K562 (cell line): ENCODE measurements around the gene RACK1. TPM values are rescaled to one million over a fixed set of nuclear protein-coding genes. Genes with fewer than 3 reads are reported as not detected.

Source experiments
- CBX8 ChIP-seq: fragments of 200-600 bp; sonication (generic); IDR thresholded peaks from 2 replicates; pipeline ENCODE4 v1.6.1; 2012; ENCODE audit warnings: borderline replicate concordance, mixed run types, low read depth, mild to moderate bottlenecking, moderate library complexity, mixed read lengths, low read length, control low read depth, inconsistent platforms; ENCODE audit not compliant: poor library complexity, severe bottlenecking; ENCODE audit errors: extremely low read depth
- FOS ChIP-seq: IDR thresholded peaks from 3 replicates; pipeline ENCODE4 v1.6.1; 2011; ENCODE audit not compliant: insufficient read length; ENCODE audit errors: extremely low read depth
- HNRNPL ChIP-seq: fragments of 200-400 bp; formaldehyde crosslinking; IDR thresholded peaks from 2 replicates; pipeline ENCODE4 v1.6.1; 2017; ENCODE audit warnings: low read depth, mild to moderate bottlenecking, low read length
- KDM1A ChIP-seq, 2 experiments: fragments of 450-650 bp; IDR thresholded peaks; 2 replicates each; pipeline ENCODE4 v1.6.1; 2016; ENCODE audit warnings: mild to moderate bottlenecking in 2 of 2
- KDM4B ChIP-seq, 2 experiments: fragments of 450-650 bp in 1 of 2; sonication (generic) in 1 of 2; IDR thresholded peaks; 2 replicates each; pipeline ENCODE4 v1.6.1; 2016 to 2017; ENCODE audit warnings: borderline replicate concordance in 2 of 2, antibody characterized with exemption in 1 of 2, low read depth in 1 of 2, mild to moderate bottlenecking in 1 of 2
- KLF1 ChIP-seq: fragments of 450-650 bp; IDR thresholded peaks from 2 replicates; pipeline ENCODE4 v1.6.1; 2016; ENCODE audit warnings: missing genetic modification characterization, missing compliant biosample characterization
- MED1 ChIP-seq: sonication (generic); formaldehyde crosslinking; IDR thresholded peaks from 2 replicates; pipeline ENCODE4 v1.8.1; 2023; ENCODE audit warnings: missing genetic modification reagents, borderline replicate concordance
- MEF2D ChIP-seq: conservative IDR thresholded peaks from 2 replicates; pipeline ENCODE4 v1.6.1; 2016; ENCODE audit warnings: low read depth, missing genetic modification characterization, missing compliant biosample characterization
- MEIS2 ChIP-seq: fragments of 450-650 bp; IDR thresholded peaks from 2 replicates; pipeline ENCODE4 v1.6.1; 2014; ENCODE audit warnings: mild to moderate bottlenecking; ENCODE audit not compliant: partially characterized antibody
- NEUROD1 ChIP-seq: fragments of 150-350 bp; IDR thresholded peaks from 2 replicates; pipeline ENCODE4 v1.6.1; 2014; ENCODE audit warnings: borderline replicate concordance, low read length, low read depth; ENCODE audit not compliant: partially characterized antibody
- POLR2AphosphoS2 ChIP-seq: IDR thresholded peaks from 2 replicates; pipeline ENCODE4 v1.6.1; 2012; ENCODE audit warnings: low read length, improper control_type of control experiment
- POLR2B ChIP-seq: fragments of 450-650 bp; IDR thresholded peaks from 2 replicates; pipeline ENCODE4 v1.6.1; 2018; ENCODE audit warnings: low read depth; ENCODE audit not compliant: partially characterized antibody
- POLR2G ChIP-seq: fragments of 200-400 bp; formaldehyde crosslinking; IDR thresholded peaks from 2 replicates; pipeline ENCODE4 v1.6.1; 2017; ENCODE audit warnings: low read depth, mild to moderate bottlenecking, antibody characterized with exemption, low read length, moderate library complexity
- RAD51 ChIP-seq: fragments of 450-650 bp; IDR thresholded peaks from 2 replicates; pipeline ENCODE4 v1.7.1; 2016; ENCODE audit warnings: low read depth, mild to moderate bottlenecking, borderline replicate concordance
- RFX1 ChIP-seq: fragments of 450-650 bp; IDR thresholded peaks from 2 replicates; pipeline ENCODE4 v1.6.1; 2016; ENCODE audit warnings: mild to moderate bottlenecking, moderate library complexity
- SIRT6 ChIP-seq: IDR thresholded peaks from one replicate; pipeline ENCODE4 v1.6.1; 2012; ENCODE audit warnings: low read depth, mild to moderate bottlenecking, control low read depth, inconsistent platforms, low read length, moderate library complexity
- TAF7 ChIP-seq: fragments of 450-650 bp; IDR thresholded peaks from 2 replicates; pipeline ENCODE4 v1.6.1; 2016; ENCODE audit warnings: missing genetic modification characterization, missing compliant biosample characterization
- TARDBP ChIP-seq: fragments of 450-650 bp; IDR thresholded peaks from 2 replicates; pipeline ENCODE4 v1.6.1; 2016
- TBL1XR1 ChIP-seq, 2 experiments: IDR thresholded peaks; 2 replicates each; pipeline ENCODE4 v1.6.1; 2012; ENCODE audit warnings: improper control_type of control experiment in 2 of 2, low read length in 2 of 2, mild to moderate bottlenecking in 1 of 2
- YY1 ChIP-seq, 3 experiments: IDR thresholded peaks; 2 replicates each; pipeline ENCODE4 v1.6.1; 2011; ENCODE audit warnings: low read length in 2 of 3, mild to moderate bottlenecking in 2 of 3, moderate library complexity in 2 of 3, borderline replicate concordance in 1 of 3, control low read depth in 1 of 3, low read depth in 1 of 3; ENCODE audit not compliant: insufficient read depth in 3 of 3, insufficient replicate concordance in 2 of 3, control insufficient read depth in 1 of 3, insufficient read length in 1 of 3; ENCODE audit errors: extremely low read depth in 1 of 3
- ZC3H4 ChIP-seq: sonication (generic); formaldehyde crosslinking; IDR thresholded peaks from 2 replicates; pipeline ENCODE4 v1.9.0; 2021; ENCODE audit warnings: missing genetic modification reagents, borderline replicate concordance
- ZKSCAN3 ChIP-seq: fragments of 250-450 bp; sonication (Bioruptor Pico); IDR thresholded peaks from 2 replicates; pipeline ENCODE4 v1.4.0; 2020
- ZNF143 ChIP-seq: sonication (generic); formaldehyde crosslinking; IDR thresholded peaks from 2 replicates; pipeline ENCODE4 v1.9.0; 2022; ENCODE audit warnings: mild to moderate bottlenecking, missing genetic modification reagents
- ZNF212 ChIP-seq: fragments of 450-650 bp; formaldehyde crosslinking; IDR thresholded peaks from 2 replicates; pipeline ENCODE4 v1.4.0; 2020; ENCODE audit warnings: mild to moderate bottlenecking
- ZNF217 ChIP-seq: sonication (generic); formaldehyde crosslinking; IDR thresholded peaks from 2 replicates; pipeline ENCODE4 v1.8.0; 2022; ENCODE audit warnings: mild to moderate bottlenecking, missing genetic modification reagents
- ZNF707 ChIP-seq: fragments of 250-450 bp; sonication (Bioruptor Pico); conservative IDR thresholded peaks from 2 replicates; pipeline ENCODE4 v1.8.0; 2022; ENCODE audit warnings: inconsistent platforms, mild to moderate bottlenecking, moderate library complexity
- ZNF764 ChIP-seq: fragments of 250-450 bp; sonication (Bioruptor Pico); IDR thresholded peaks from 2 replicates; pipeline ENCODE4 v1.4.0; 2020; ENCODE audit warnings: low read depth, mild to moderate bottlenecking, moderate library complexity
- ZNF766 ChIP-seq: fragments of 200-800 bp; sonication (Bioruptor generic); conservative IDR thresholded peaks from 2 replicates; pipeline ENCODE4 v1.6.1; 2016; ENCODE audit warnings: missing genetic modification characterization, missing compliant biosample characterization
- polyA plus RNA-seq, 8 experiments: library from polyadenylated mRNA; depleted of rRNA in 4 of 8; stranded (reverse) in 5 of 8; unstranded in 3 of 8; fragments of >200 nt; fragmentation: Nextera tagmentation in 2 of 8; fragmentation: Illumina TruSeq in 1 of 8; extraction: Ambion mirVana in 2 of 8; extraction: Trizol in 1 of 8; gene quantifications; 2 replicates each; pipeline versions ENCODE4 v1.2.1 to v1.2.3, GENCODE V29; 2011 to 2014; ENCODE audit warnings: inconsistent platforms in 1 of 8, missing spikeins in 1 of 8
- total RNA-seq, 7 experiments: library from RNA; depleted of rRNA in 6 of 7; stranded (reverse); fragments of >200 nt in 6 of 7; fragmentation: Illumina TruSeq in 2 of 7; extraction: Trizol in 2 of 7; gene quantifications; 2 replicates each; pipeline versions ENCODE4 v1.2.1 to v1.2.3, GENCODE V29; 2011 to 2021; ENCODE audit warnings: low replicate concordance in 1 of 7
- TF ChIP-seq, protein P1 (sequence below): IDR thresholded peaks from 2 replicates; pipeline ENCODE4 v1.6.1; 2012; ENCODE audit warnings: low read depth, low read length, improper control_type of control experiment, borderline replicate concordance

RACK1 gene
- total and polyA plus RNA-seq, 9 of the 15 experiments (the other 6 are each of a cell fraction or from before 2014, with no cell fraction given): 2,303 to 5,311 (median 3,833) TPM

- TF ChIP-seq, protein P1, sequence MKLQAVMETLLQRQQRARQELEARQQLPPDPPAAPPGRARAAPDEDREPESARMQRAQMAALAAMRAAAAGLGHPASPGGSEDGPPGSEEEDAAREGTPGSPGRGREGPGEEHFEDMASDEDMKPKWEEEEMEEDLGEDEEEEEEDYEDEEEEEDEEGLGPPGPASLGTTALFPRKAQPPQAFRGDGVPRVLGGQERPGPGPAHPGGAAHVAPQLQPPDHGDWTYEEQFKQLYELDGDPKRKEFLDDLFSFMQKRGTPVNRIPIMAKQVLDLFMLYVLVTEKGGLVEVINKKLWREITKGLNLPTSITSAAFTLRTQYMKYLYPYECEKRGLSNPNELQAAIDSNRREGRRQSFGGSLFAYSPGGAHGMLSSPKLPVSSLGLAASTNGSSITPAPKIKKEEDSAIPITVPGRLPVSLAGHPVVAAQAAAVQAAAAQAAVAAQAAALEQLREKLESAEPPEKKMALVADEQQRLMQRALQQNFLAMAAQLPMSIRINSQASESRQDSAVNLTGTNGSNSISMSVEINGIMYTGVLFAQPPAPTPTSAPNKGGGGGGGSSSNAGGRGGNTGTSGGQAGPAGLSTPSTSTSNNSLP: no peak
- TF ChIP-seq TBL1XR1 (IDR thresholded peaks at IDR 0.05; ENCODE audit: low read length in 2 of 2) (no peak), SIRT6 (peak; percentile 64), ZNF707 (CRISPR knock-in tag) (no peak), KDM1A (IDR thresholded peaks at IDR 0.05) (no peak), POLR2B (peak; percentile 60), TARDBP (no peak), RAD51 (no peak), ZNF766 (no peak), ZNF143 (CRISPR knock-in tag) (no peak), NEUROD1 (no peak), CBX8 (no peak), KDM4B (IDR thresholded peaks at IDR 0.05; ENCODE audit: borderline replicate concordance in 2 of 2, low read depth in 1 of 2) (no peak), POLR2G (peak; percentile 91), ZC3H4 (CRISPR knock-in tag) (no peak), YY1 (IDR thresholded peaks at IDR 0.05; ENCODE audit: borderline replicate concordance in 1 of 3, control insufficient read depth in 1 of 3, extremely low read depth in 1 of 3, insufficient read depth in 3 of 3, insufficient read length in 1 of 3, insufficient replicate concordance in 2 of 3, low read depth in 1 of 3, low read length in 2 of 3) (no peak), RFX1 (no peak), ZNF212 (CRISPR knock-in tag) (no peak), ZNF764 (no peak), POLR2AphosphoS2 (peak; percentile 86), ZKSCAN3 (CRISPR knock-in tag) (no peak), MEIS2 (no peak), FOS (no peak), TAF7 (tag) (no peak), MED1 (no peak), HNRNPL (no peak; the same call in 1 of the 2 replicates), MEF2D (no peak), KLF1 (tag) (no peak), ZNF217 (CRISPR knock-in tag) (no peak)
These were observed 9.0 kb downstream of the RACK1 start (continued) for GRCh38 chr5:181234455-181235306.
